ENCODE data around the gene COA1.
"Not testable (repeated sequence)": the region's sequence is repeated elsewhere in the genome, so short reads cannot be mapped to it uniquely, and the experiment has no call there.

COA1 gene

DNA sequence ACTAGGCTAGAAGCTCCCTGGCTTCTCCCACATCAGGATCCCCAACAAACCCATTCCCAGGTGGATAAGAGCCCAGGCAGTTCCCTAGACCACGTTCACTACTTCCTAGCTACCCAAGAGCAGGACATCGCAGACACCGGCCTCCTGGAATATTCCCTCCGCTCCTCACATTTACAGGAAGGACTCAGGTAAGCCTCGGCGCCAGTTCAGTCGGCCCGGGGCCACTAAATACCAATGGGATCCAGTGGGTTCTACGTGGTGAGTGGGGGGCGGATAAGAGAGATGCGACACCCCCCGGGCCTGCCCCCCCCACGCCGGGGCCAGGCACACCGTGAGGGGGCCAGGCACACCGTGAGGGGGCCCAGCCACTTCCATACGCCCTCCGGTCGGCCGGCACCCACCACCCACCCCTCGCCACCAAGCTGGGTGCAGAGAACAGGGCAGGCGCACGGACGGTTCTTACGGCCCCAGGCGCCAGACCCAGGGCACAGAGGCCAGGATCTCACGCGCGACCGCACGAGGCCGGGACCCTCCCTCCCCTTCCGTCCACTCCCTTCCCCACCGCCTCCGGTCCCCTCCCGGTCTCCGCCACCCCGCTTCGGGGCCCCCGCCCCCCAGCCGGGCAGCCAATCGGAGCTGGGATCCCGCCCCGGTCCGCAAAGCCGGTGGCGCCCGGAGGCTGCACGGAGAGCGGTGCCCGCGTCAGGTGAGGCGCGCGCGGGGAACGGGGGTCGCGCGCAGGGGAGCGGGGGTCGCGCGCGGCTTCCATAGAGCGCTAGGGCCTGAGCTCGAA, 28.9 kb upstream of the COA1 start, which contains the start of gene BLVRA:
Gene BLVRA (plus strand): TSS at position 652 of the 793 bp plus-strand sequence. CDS start 12,479 bp downstream, outside the sequence.
- peak; percentile 66 to 73 for DNase-seq

DNA sequence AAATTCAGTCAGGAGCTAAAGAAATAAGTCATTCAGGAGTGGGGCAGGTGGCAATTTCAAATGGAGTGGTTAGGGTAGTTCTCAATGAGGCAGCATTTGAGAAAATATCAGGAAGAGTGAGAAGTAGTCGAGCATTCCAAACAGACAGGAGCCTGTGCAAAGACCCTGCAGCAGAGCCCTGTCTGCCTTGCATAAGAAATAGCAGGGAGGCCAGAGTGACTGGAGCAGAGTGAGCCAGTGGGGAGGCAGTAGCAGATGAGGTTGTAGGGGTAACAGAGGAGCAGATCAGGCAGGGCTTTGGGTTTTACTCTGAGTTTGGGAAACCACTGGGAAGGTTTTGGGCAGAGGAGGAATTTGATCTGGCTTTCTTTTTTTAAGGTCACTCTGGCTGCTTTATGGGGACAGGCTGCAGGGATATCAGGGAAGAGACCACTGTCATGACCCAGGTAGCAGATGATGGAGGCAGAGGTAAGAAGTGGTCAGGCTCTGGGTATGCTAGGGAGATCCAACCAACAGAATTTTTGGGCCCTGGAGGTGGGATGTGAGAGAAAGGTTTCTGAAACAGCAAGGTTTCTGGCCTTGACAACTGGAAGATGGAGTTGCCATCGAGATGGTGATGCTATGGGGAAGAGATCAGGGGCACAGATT, 27.9 kb upstream of the COA1 start:
- DNase-seq = no peak

DNA sequence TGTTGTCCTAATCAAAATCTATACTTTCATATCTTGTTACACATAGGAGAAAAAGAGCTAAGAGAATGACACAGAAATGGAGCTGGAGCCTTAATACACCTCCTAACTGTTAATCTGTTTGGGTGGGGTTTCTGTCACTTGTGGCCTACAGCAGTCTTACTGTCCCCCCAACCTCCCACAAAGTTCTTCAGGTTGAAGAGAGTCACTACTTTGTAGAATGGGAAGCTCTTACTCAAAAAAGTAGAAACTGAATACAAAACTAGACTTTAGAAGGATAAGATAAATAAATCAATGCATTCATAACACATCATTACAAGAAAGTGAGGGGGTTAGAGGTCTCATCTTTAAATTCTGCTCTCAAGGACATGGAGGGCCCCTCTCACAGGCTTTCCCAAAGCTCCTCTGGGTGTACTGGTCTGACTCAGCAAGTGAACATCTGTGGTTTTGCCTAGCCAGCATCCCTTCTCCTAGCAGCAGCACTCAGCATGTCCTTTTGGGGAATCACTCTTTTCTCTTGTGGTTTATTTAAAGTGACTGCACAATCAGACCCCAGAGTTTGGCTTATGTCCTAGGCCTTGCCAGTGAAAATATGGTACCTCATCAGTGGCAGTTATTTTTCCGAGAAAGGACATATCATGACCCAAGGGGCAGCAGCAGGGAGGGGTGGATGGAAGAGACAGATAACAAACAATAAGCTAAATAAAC, 27.2 kb upstream of the COA1 start:
- DNase-seq = no peak

- DNase-seq = no peak
These were observed 25.3 kb upstream of the COA1 start for GRCh38 chr7:43754596-43754995.

DNA sequence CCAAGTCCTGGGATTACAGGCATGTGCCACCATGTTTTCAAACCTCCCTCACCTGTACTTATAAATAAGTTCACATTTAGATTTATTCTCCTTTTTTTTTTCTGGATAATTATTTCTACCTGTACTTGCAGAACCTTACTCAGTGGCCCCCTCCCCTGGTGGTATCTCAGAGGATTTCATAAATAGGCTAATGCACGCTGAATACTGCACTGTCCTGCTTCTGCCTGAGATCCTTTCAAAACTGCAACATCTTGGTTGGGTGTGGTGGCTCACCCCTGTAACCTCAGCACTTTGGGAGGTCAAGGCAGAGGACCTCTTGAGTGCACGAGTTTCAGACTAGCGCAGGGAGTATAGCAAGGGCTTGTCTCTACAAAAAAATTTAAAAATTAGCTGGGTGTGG, 24.5 kb upstream of the COA1 start:
- DNase-seq = no peak

GRCh38 chr7:43753271-43753810, 24.0 kb upstream of the COA1 start:
- no peak for DNase-seq

DNA sequence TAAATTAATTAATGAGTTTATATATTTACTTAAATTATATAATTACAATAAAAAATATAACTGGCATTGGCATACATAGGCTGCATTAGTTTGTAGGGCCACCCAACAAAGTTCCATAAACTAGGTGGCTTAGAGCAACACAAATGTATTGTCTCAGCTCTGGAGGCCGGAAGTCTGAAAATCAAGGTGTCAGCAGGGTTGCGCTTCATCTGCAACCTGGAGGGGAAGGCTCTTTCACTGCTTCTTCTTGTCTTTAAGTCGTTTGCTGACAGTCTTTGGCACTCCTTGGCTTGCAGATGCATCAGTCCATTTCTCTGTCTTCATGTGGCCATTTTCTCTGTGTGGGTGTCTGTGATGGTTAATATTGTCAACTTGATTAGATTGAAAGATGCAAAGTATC, 23.1 kb upstream of the COA1 start:
- DNase-seq = no peak

DNA sequence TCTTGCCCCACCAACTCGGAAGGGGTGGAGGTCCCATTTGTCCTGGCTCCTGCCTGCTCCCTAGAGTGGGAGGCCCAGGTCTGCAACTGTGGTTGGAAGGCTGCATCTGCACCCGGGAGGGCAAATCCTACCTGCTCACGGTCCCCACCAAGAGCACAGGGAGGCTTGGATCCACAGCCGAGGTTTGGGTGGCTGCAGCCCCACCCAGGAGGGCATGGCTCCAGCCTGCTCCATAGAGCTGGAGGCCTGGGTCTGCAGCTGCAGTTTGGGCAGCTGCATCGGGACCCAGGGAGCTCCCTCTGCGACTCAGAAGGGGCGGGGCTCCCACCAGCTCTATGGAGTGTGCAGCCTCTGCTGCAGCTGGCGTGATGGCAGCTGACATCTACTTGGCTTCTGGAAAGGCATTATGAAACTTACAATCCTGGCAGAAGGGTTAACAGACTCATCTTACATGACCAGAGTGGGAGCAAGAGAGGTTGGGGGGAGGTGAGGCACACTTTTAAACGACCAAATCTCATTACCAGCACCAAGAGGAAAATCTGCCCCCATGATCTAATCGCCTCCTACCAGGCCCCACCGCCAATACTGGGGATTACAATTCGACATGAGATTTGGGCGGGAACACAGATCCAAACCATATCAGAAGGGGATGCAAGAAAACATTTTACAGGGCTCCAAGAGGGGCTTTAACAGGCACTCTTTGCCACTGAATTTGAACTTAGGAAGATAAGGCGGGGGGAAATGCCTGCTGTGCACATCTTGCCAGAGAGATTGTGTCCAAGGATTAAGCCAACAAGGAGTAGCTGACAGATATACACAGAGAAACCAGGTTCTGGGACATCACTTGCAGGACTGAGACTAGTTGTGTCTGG, 20.9 kb upstream of the COA1 start:
- DNase-seq = no peak

GRCh38 chr7:43749383-43749940, 20.1 kb upstream of the COA1 start:
- DNase-seq = no peak

GRCh38 chr7:43747328-43748105, 18.2 kb upstream of the COA1 start:
- DNase-seq = no peak

DNA sequence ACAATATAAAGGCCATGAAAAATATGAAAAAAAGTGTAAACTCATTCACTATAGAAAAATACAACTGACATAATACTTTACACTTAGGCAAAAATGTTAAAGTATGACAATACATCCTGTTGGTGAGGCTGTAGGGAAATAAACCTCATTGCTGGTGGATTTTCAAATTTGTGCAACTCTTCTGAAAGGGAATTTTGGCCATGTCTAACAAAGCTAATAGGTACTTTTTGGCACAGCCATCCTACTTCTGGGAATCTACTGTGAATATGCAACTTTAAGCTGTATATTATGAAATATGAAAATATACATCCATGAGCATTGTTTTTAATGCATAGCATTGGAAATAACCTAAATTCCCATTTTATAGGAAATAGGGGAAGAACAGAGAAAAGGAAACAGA, 13.4 kb upstream of the COA1 start:
- no peak for DNase-seq

DNA sequence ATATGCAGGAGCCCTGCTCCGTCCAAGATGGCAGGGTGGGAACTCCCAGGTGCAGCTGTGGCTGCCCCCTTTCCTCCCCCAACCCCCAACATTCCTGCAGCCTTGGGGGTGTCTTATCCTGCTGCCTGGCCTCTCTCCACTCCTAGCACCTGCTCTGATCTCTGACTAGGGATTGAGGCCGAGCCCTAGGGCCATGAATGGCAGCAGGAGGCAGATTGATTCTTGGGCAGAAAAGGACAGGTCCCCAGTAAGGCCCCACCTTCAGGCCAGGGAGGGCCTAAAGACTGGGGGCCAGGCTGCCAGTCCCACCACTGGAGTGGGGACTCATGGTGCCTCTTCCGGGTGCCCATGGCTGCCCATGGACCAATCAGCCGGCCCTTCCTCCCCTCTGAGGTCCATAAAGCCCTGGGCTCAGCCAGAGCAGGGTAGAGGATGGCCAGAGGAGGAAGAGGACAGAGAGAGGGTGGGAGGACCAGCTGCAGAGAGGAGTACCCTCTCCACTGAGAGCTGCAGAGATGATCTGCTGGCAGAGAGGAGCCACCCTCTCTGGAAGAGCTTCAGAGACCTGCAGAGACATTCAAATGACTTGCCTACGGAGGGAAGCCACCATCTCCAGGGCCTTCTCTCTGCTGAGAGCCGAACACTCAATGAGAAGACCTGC, 8.3 kb upstream of the COA1 start:
- DNase-seq = no peak

DNA sequence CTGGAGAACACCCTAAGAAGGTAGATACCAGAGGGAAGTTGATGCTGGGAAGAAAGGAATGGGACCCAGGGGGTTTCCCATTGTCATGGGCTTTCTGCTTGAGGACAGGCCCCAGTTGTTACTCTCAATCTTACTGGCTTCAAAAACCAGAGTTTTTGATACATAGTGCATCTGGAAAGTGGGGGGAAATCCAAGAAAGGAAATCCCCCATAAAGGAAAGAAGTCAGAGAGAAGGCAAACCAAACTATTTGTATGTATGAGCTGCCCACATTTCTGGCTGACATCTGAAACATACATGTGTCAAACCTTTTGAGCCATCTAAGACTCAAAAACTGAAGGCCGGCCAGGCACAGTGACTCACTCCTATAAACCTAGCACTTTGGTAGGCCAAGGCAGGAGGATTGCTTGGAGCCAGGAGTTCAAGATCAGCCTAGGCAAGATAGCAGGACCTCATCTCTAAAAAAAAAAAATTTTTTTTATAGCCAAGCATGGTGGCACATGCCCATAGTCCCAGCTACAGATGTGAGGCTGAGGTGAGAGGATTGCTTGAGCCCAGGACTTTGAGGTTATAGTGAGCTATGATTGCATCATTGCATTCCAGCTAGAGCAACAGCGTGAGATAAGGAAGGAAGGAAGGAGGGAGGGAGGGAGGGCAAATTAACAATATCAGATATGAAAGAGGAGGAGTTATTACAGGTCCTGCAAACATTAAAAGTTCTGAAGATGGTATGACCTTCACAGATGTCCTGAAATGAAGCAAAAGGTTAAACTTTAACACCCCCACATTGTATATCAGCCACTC, 6.7 kb upstream of the COA1 start:
- no peak for DNase-seq

- no peak for DNase-seq
These were observed 6.1 kb upstream of the COA1 start for GRCh38 chr7:43735403-43735801.

DNA sequence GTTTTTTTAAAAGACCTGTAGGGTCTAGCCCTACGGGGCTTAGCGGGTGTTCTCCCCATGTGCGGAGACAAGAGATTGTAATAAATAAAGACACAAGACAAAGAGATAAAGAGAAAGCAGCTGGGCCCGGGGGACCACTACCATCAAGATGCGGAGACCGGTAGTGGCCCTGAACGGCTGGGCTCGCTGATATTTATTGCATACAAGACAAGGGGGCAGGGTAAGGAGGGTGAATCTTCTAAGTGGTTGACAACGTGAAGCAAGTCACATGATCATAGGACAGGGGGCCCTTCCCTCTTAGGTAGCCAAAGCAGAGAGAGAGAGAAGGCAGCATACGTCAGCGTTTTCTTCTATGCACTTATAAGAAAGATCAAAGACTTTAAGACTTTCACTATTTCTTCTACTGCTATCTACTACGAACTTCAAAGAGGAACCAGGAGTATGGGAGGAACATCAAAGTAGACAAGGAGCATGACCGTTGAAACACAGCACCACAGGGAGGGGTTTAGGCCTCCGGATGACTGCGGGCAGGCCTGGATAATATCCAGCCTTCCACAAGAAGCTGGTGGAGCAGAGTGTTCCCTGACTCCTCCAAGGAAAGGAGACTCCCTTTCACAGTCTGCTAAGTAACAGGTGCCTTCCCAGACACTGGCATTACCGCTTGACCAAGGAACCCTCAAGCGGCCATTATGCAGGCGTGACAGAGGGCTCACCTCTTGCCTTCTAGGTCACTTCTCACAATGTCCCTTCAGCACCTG, 5.4 kb upstream of the COA1 start:
- DNase-seq = not testable (repeated sequence)

DNA sequence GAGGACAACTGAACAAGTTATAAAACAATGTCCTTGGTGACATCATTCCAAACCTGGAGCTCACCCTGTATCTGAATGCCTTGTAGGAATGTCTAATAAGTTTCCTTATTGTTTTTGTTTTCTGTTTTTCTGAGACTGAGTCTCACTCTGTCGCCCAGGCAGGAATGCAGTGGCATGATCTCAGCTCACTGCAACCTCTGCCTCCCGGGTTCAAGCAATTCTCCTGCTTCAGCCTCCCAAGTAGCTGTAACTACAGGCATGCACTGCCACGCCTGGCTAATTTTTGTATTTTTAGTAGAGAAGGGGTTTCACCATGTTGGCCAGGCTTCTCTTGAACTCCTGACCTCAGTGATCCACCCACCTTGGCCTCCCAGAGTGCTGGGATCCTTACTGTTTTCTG, 2.2 kb upstream of the COA1 start:
- DNase-seq = not testable (repeated sequence)

- no peak for DNase-seq
These were observed 563 bp upstream of the COA1 start for GRCh38 chr7:43729924-43730248.

- no peak for DNase-seq
These were observed 1.8 kb downstream of the COA1 start for GRCh38 chr7:43727494-43727893.

GRCh38 chr7:43727003-43727402, 2.3 kb downstream of the COA1 start:
- DNase-seq = no peak

Data from NCI-H2081 (cell line).